Adipocyte (in vitro differentiated cells): ENCODE measurements around the gene TSKS.

Source experiments
- DNase-seq: peaks from one replicate; pipeline ENCODE4 v3.0.0-alpha.2; 2015; ENCODE audit warnings: low read depth
- H3K27me3 ChIP-seq: replicated peaks from 2 replicates; pipeline ENCODE4 v1.7.0; 2013; ENCODE audit warnings: mild to moderate bottlenecking, low read length, moderate library complexity; ENCODE audit not compliant: control insufficient read depth, insufficient read depth
- H3K36me3 ChIP-seq: 2 replicates; pipeline ENCODE4 v1.7.0; 2013; ENCODE audit warnings: low read length, mild to moderate bottlenecking, moderate library complexity; ENCODE audit not compliant: control insufficient read depth, insufficient read depth, severe bottlenecking
- H3K4me1 ChIP-seq: 2 replicates; pipeline ENCODE4 v1.7.0; 2013; ENCODE audit warnings: mild to moderate bottlenecking, low read length, moderate library complexity; ENCODE audit not compliant: control insufficient read depth, insufficient read depth
- H3K4me3 ChIP-seq: 2 replicates; pipeline ENCODE4 v1.7.0; 2013; ENCODE audit warnings: mild to moderate bottlenecking, low read length, moderate library complexity
- H3K9ac ChIP-seq: 2 replicates; pipeline ENCODE4 v1.7.0; 2013; ENCODE audit warnings: mild to moderate bottlenecking, low read length, moderate library complexity
- H3K9me3 ChIP-seq: 2 replicates; pipeline ENCODE4 v1.7.0; 2013; ENCODE audit warnings: mild to moderate bottlenecking, low read length, moderate library complexity; ENCODE audit not compliant: control insufficient read depth

TSKS gene

GRCh38 chr19:49775742-49776370 is 12.8 kb upstream of the TSKS start:
- H3K4me1 ChIP-seq = peaks cover 10% of the 10 kb centered on the region
- H3K9me3 ChIP-seq = no peaks in the 10 kb centered on the region
- no peaks in the 10 kb centered on the region for H3K27me3 ChIP-seq
- no peak for DNase-seq
- no peak overlapping the region for H3K4me3 ChIP-seq
- no peak overlapping the region for H3K9ac ChIP-seq
- peaks cover 34% of the 10 kb centered on the region for H3K36me3 ChIP-seq

GRCh38 chr19:49774969-49775368 is 11.9 kb upstream of the TSKS start:
- no peak overlapping the region for H3K4me3 ChIP-seq
- DNase-seq = no peak
- H3K27me3 ChIP-seq = no peaks in the 10 kb centered on the region
- peaks cover 38% of the 10 kb centered on the region for H3K36me3 ChIP-seq
- H3K4me1 ChIP-seq = peaks cover 13% of the 10 kb centered on the region
- no peak overlapping the region for H3K9ac ChIP-seq
- H3K9me3 ChIP-seq = no peaks in the 10 kb centered on the region

- Histone ChIP-seq H3K9ac (peak overlapping the region; percentile 4), H3K36me3 (peaks cover 34% of the 10 kb centered on the region), H3K4me1 (peaks cover 22% of the 10 kb centered on the region), H3K4me3 (no peak overlapping the region), H3K9me3 (no peaks in the 10 kb centered on the region), H3K27me3 (no peaks in the 10 kb centered on the region)
- no peak for DNase-seq
These were observed 10.7 kb upstream of the TSKS start for GRCh38 chr19:49773663-49774350.

GRCh38 chr19:49772850-49773432 is 9.8 kb upstream of the TSKS start:
- DNase-seq = no peak
- Histone ChIP-seq H3K4me3 (no peak overlapping the region), H3K36me3 (peaks cover 29% of the 10 kb centered on the region), H3K9ac (no peak overlapping the region), H3K9me3 (no peaks in the 10 kb centered on the region), H3K27me3 (no peaks in the 10 kb centered on the region), H3K4me1 (peaks cover 31% of the 10 kb centered on the region)

- H3K27me3 ChIP-seq = no peaks in the 10 kb centered on the region
- DNase-seq = no peak
- no peak overlapping the region for H3K9ac ChIP-seq
- peaks cover 35% of the 10 kb centered on the region for H3K4me1 ChIP-seq
- H3K36me3 ChIP-seq = peaks cover 27% of the 10 kb centered on the region
- H3K9me3 ChIP-seq = no peaks in the 10 kb centered on the region
- no peak overlapping the region for H3K4me3 ChIP-seq
These were observed 8.6 kb upstream of the TSKS start for GRCh38 chr19:49771674-49772139.

GRCh38 chr19:49770529-49770928 is 7.4 kb upstream of the TSKS start:
- H3K36me3 ChIP-seq = peaks cover 17% of the 10 kb centered on the region
- H3K4me3 ChIP-seq = no peak overlapping the region
- H3K9ac ChIP-seq = no peak overlapping the region
- H3K4me1 ChIP-seq = peaks cover 40% of the 10 kb centered on the region
- H3K9me3 ChIP-seq = no peaks in the 10 kb centered on the region
- DNase-seq = no peak
- no peaks in the 10 kb centered on the region for H3K27me3 ChIP-seq

- Histone ChIP-seq H3K36me3 (peaks cover 10% of the 10 kb centered on the region), H3K9ac (peak overlapping the region; percentile 97), H3K4me1 (peaks cover 38% of the 10 kb centered on the region), H3K27me3 (no peaks in the 10 kb centered on the region), H3K9me3 (no peaks in the 10 kb centered on the region), H3K4me3 (peak overlapping the region; percentile 99)
- DNase-seq = peak; percentile 22
These were observed 5.0 kb upstream of the TSKS start for GRCh38 chr19:49767967-49768581.

GRCh38 chr19:49767381-49767780 is 4.3 kb upstream of the TSKS start:
- peak; percentile 55 for DNase-seq
- Histone ChIP-seq H3K36me3 (peaks cover 10% of the 10 kb centered on the region), H3K27me3 (no peaks in the 10 kb centered on the region), H3K4me1 (peaks cover 38% of the 10 kb centered on the region), H3K9ac (peak overlapping the region; percentile 97), H3K4me3 (peak overlapping the region; percentile 99), H3K9me3 (no peaks in the 10 kb centered on the region)

- Histone ChIP-seq H3K4me3 (peak within 1 kb of the TSS; percentile 99), H3K9me3 (no peaks in the 10 kb centered on the region), H3K9ac (peak within 1 kb of the TSS; percentile 97), H3K4me1 (peaks cover 40% of the 10 kb centered on the region), H3K36me3 (peaks cover 10% of the 10 kb centered on the region), H3K27me3 (no peaks in the 10 kb centered on the region)
- no peak for DNase-seq
These were observed 3.8 kb upstream of the TSKS start, which contains the start of gene AP2A1 for GRCh38 chr19:49766930-49767299. Gene AP2A1 (plus strand): TSS chr19:49767001. CDS start chr19:49767134, 133 bp downstream.

- Histone ChIP-seq H3K9ac (peak overlapping the region; percentile 95), H3K36me3 (peaks cover 4% of the 10 kb centered on the region), H3K27me3 (no peaks in the 10 kb centered on the region), H3K4me1 (peaks cover 46% of the 10 kb centered on the region), H3K9me3 (no peaks in the 10 kb centered on the region), H3K4me3 (peak overlapping the region; percentile 79)
- peak; percentile 100 for DNase-seq
These were observed 3.2 kb upstream of the TSKS start for GRCh38 chr19:49766007-49766929.
